K562 (cell line): Measurements from ENCODE around the gene CGNL1. TPM values are rescaled to one million over a fixed set of nuclear protein-coding genes. Genes with fewer than 3 reads are reported as not detected.

ENCODE experiments used
- AFF4 ChIP-seq: sonication (generic); formaldehyde crosslinking; IDR thresholded peaks from 2 replicates; pipeline ENCODE4 v1.8.0; 2023; ENCODE audit warnings: mild to moderate bottlenecking, missing genetic modification reagents
- CGGBP1 ChIP-seq: fragments of 250-450 bp; sonication (Bioruptor Pico); IDR thresholded peaks from 2 replicates; pipeline ENCODE4 v1.9.0; 2021; ENCODE audit warnings: mild to moderate bottlenecking
- CHD1 ChIP-seq: fragments of 200-600 bp; sonication (generic); IDR thresholded peaks from one replicate; pipeline ENCODE4 v1.6.1; 2012; ENCODE audit warnings: mild to moderate bottlenecking, moderate library complexity, low read length, inconsistent platforms
- CREB3 ChIP-seq: fragments of 450-650 bp; conservative IDR thresholded peaks from 2 replicates; pipeline ENCODE4 v1.6.1; 2016; ENCODE audit warnings: missing genetic modification characterization, low read depth, mild to moderate bottlenecking, missing compliant biosample characterization, moderate library complexity
- DDX20 ChIP-seq: fragments of 450-650 bp; IDR thresholded peaks from 2 replicates; pipeline ENCODE4 v1.6.1; 2016; ENCODE audit warnings: missing genetic modification characterization, low read depth, mild to moderate bottlenecking, missing compliant biosample characterization, moderate library complexity
- DNMT1 ChIP-seq: fragments of 450-650 bp; IDR thresholded peaks from 2 replicates; pipeline ENCODE4 v1.6.1; 2016; ENCODE audit warnings: antibody characterized with exemption, mild to moderate bottlenecking
- ETV5 ChIP-seq: sonication (generic); formaldehyde crosslinking; IDR thresholded peaks from 2 replicates; pipeline ENCODE4 v1.4.0; 2020; ENCODE audit warnings: low read depth, mild to moderate bottlenecking, missing genetic modification reagents
- LCOR ChIP-seq: sonication (generic); formaldehyde crosslinking; IDR thresholded peaks from 2 replicates; pipeline ENCODE4 v1.8.0; 2022; ENCODE audit warnings: mild to moderate bottlenecking, missing genetic modification reagents
- MTF1 ChIP-seq: fragments of 250-450 bp; sonication (Bioruptor Pico); IDR thresholded peaks from 2 replicates; pipeline ENCODE4 v1.9.0; 2021; ENCODE audit warnings: moderate library complexity, mild to moderate bottlenecking, inconsistent platforms, borderline replicate concordance
- RBM17 ChIP-seq: fragments of 200-400 bp; formaldehyde crosslinking; IDR thresholded peaks from 2 replicates; pipeline ENCODE4 v1.6.1; 2017; ENCODE audit warnings: low read depth, mild to moderate bottlenecking, low read length, borderline replicate concordance
- ZBTB2 ChIP-seq: fragments of 450-650 bp; IDR thresholded peaks from 2 replicates; pipeline ENCODE4 v1.6.1; 2016; ENCODE audit warnings: antibody characterized with exemption
- ZNF77 ChIP-seq: fragments of 250-450 bp; sonication (Bioruptor Pico); IDR thresholded peaks from 2 replicates; pipeline ENCODE4 v1.5.0; 2020
- polyA plus RNA-seq, 8 experiments: library from polyadenylated mRNA; depleted of rRNA in 4 of 8; stranded (reverse) in 5 of 8; unstranded in 3 of 8; fragments of >200 nt; fragmentation: Nextera tagmentation in 2 of 8; fragmentation: Illumina TruSeq in 1 of 8; extraction: Ambion mirVana in 2 of 8; extraction: Trizol in 1 of 8; gene quantifications; 2 replicates each; pipeline versions ENCODE4 v1.2.1 to v1.2.3, GENCODE V29; 2011 to 2014; ENCODE audit warnings: inconsistent platforms in 1 of 8, missing spikeins in 1 of 8
- total RNA-seq, 7 experiments: library from RNA; depleted of rRNA in 6 of 7; stranded (reverse); fragments of >200 nt in 6 of 7; fragmentation: Illumina TruSeq in 2 of 7; extraction: Trizol in 2 of 7; gene quantifications; 2 replicates each; pipeline versions ENCODE4 v1.2.1 to v1.2.3, GENCODE V29; 2011 to 2021; ENCODE audit warnings: low replicate concordance in 1 of 7

The CGNL1 gene
- total and polyA plus RNA-seq, 9 of the 15 experiments (the other 6 are each of a cell fraction or from before 2014, with no cell fraction given), result 0.01 to 0.07 TPM; not detected in 7

- TF ChIP-seq CHD1 (no peak), DDX20 (no peak), ZBTB2 (no peak), AFF4 (CRISPR knock-in tag) (no peak), LCOR (CRISPR knock-in tag) (no peak), CREB3 (tag) (no peak), ZNF77 (no peak), CGGBP1 (CRISPR knock-in tag) (no peak), ETV5 (CRISPR knock-in tag) (no peak), RBM17 (no peak), MTF1 (CRISPR knock-in tag) (no peak), DNMT1 (no peak)
These were observed 37.0 kb upstream of the CGNL1 start (continued) for GRCh38 chr15:57339321-57339720.
